Measurements from ENCODE around the gene CALY. TPM values are rescaled to one million over a fixed set of nuclear protein-coding genes. Genes with fewer than 3 reads are reported as not detected.

The CALY gene
- total RNA-seq, 2 donors from 2014 or later: 0.98 TPM; not detected in 1

- no peak overlapping the region for H3K27ac ChIP-seq
- no peak for DNase-seq (ENCODE audit: low spot score)
Measured at GRCh38 chr10:133312769-133313145, 23.9 kb downstream of the CALY start.

GRCh38 chr10:133312016-133312768 is 24.5 kb downstream of the CALY start:
- TF ChIP-seq CTCF (IDR thresholded peaks at IDR 0.05): no peak
- H3K36me3 ChIP-seq: no peaks in the 10 kb centered on the region
- H3K27ac ChIP-seq: no peak overlapping the region
- no peaks in the 10 kb centered on the region for H3K27me3 ChIP-seq
- no peak for DNase-seq (ENCODE audit: low spot score)
- no peak overlapping the region for H3K4me3 ChIP-seq
- no peaks in the 10 kb centered on the region for H3K9me3 ChIP-seq
- peaks cover 0 to 18% of the 10 kb centered on the region in 2 donors for H3K4me1 ChIP-seq

More at GRCh38 chr10:133312769-133313145, 23.9 kb downstream of the CALY start:
- no peaks in the 10 kb centered on the region for H3K9me3 ChIP-seq
- H3K4me3 ChIP-seq: no peak overlapping the region
- no peaks in the 10 kb centered on the region for H3K36me3 ChIP-seq
- peaks cover 0 to 12% of the 10 kb centered on the region in 2 donors for H3K4me1 ChIP-seq
- H3K27me3 ChIP-seq: no peaks in the 10 kb centered on the region
- no peak for TF ChIP-seq CTCF (IDR thresholded peaks at IDR 0.05)

- H3K27ac ChIP-seq: no peak overlapping the region
- DNase-seq (ENCODE audit: low spot score): no peak
- H3K27me3 ChIP-seq: no peaks in the 10 kb centered on the region
- H3K36me3 ChIP-seq: no peaks in the 10 kb centered on the region
- peaks cover 0 to 24% of the 10 kb centered on the region in 2 donors for H3K4me1 ChIP-seq
- no peak for TF ChIP-seq CTCF (IDR thresholded peaks at IDR 0.05)
- no peaks in the 10 kb centered on the region for H3K9me3 ChIP-seq
- no peak overlapping the region for H3K4me3 ChIP-seq
Measured at GRCh38 chr10:133311570-133311969, 25.1 kb downstream of the CALY start.

- Histone ChIP-seq H3K27ac (no peak overlapping the region), H3K9me3 (no peaks in the 10 kb centered on the region), H3K4me3 (no peak overlapping the region), H3K4me1 (peaks cover 0 to 32% of the 10 kb centered on the region in 2 donors), H3K36me3 (no peaks in the 10 kb centered on the region), H3K27me3 (no peaks in the 10 kb centered on the region)
- no peak for TF ChIP-seq CTCF (IDR thresholded peaks at IDR 0.05)
- no peak for DNase-seq (ENCODE audit: low spot score)
Measured at GRCh38 chr10:133310789-133311188, 25.9 kb downstream of the CALY start.

GRCh38 chr10:133310399-133310755 is 26.3 kb downstream of the CALY start:
- no peak for DNase-seq (ENCODE audit: low spot score)
- no peak for TF ChIP-seq CTCF (IDR thresholded peaks at IDR 0.05)

More at GRCh38 chr10:133310399-133310755, 26.3 kb downstream of the CALY start:
- H3K27ac ChIP-seq: no peak overlapping the region
- no peaks in the 10 kb centered on the region for H3K27me3 ChIP-seq
- H3K4me3 ChIP-seq: no peak overlapping the region
- no peaks in the 10 kb centered on the region for H3K36me3 ChIP-seq
- no peaks in the 10 kb centered on the region for H3K9me3 ChIP-seq
- H3K4me1 ChIP-seq: peaks cover 0 to 34% of the 10 kb centered on the region in 2 donors

Data from right atrium auricular region (tissue), 2 donors.